Measurements from ENCODE around the gene GNB5.
"Not testable (repeated sequence)": the region's sequence is repeated elsewhere in the genome, so short reads cannot be mapped to it uniquely, and the experiment has no call there.

- TF ChIP-seq CTCF (IDR thresholded peaks at IDR 0.05 in 8 of 11, conservative IDR thresholded peaks at IDR 0.05 in 3 of 11); POLR2AphosphoS5 (IDR thresholded peaks at IDR 0.05); POLR2A (IDR thresholded peaks at IDR 0.05): not testable (repeated sequence)
Observed at GRCh38 chr15:52083037-52083359, 108.2 kb downstream of the GNB5 start.
